Panc1 (cell line): ENCODE results near the gene ZNF608. TPM values are rescaled to one million over a fixed set of nuclear protein-coding genes. Genes with fewer than 3 reads are reported as not detected.

Experiments
- ATAC-seq: fragments of 200-7000 bp; cut with Tn5 transposase; 2 replicates; pipeline ENCODE4 v1.9.1; 2020; ENCODE audit warnings: mild to moderate bottlenecking, moderate library complexity
- BruUV-seq: library from RNA; stranded (reverse); fragments of 400-500 nt; replicated peaks from 2 replicates; lab custom pipeline; 2021; lab: Mats Ljungman, UMichigan
- CTCF ChIA-PET: fragments of 300-600 bp; sonication (Branson Sonifier 250); formaldehyde crosslinking; loops from one replicate; lab custom pipeline; 2022; ENCODE audit warnings: antibody characterized with exemption; lab: Charles Lee
- POLR2A ChIA-PET: fragments of 300-600 bp; sonication (Branson Sonifier 250); formaldehyde crosslinking; loops from one replicate; lab custom pipeline; 2022; ENCODE audit warnings: antibody characterized with exemption; lab: Charles Lee
- DNase-seq: peaks from one replicate; pipeline ENCODE4 v3.0.0-alpha.2; 2010; ENCODE audit warnings: low read depth, low spot score
- H3K27ac ChIP-seq: 2 replicates; pipeline ENCODE4 v1.5.1; 2011; ENCODE audit warnings: mild to moderate bottlenecking, low read length, inconsistent platforms
- H3K27me3 ChIP-seq: fragments of 200-500 bp; sonication (Bioruptor generic); 2 replicates; pipeline ENCODE4 v1.6.0; 2014; ENCODE audit warnings: low read length, inconsistent platforms; ENCODE audit not compliant: control insufficient read depth, insufficient read depth
- H3K36me3 ChIP-seq: fragments of 200-500 bp; sonication (Bioruptor generic); 2 replicates; pipeline ENCODE4 v1.5.1; 2014; ENCODE audit warnings: inconsistent platforms, mild to moderate bottlenecking, low read length, moderate library complexity; ENCODE audit not compliant: control insufficient read depth, insufficient read depth
- H3K4me1 ChIP-seq: 2 replicates; pipeline ENCODE4 v1.5.1; 2011; ENCODE audit warnings: inconsistent platforms, mild to moderate bottlenecking, low read length, moderate library complexity; ENCODE audit not compliant: control insufficient read depth, insufficient read depth
- H3K4me3 ChIP-seq, 2 experiments: 2 replicates each; pipeline ENCODE4 v1.5.1; 2011 to 2012; ENCODE audit warnings: low read depth in 2 of 2, low read length in 2 of 2, mild to moderate bottlenecking in 2 of 2, inconsistent platforms in 1 of 2, moderate library complexity in 1 of 2
- H3K9me3 ChIP-seq: fragments of 200-500 bp; sonication (Bioruptor generic); 2 replicates; pipeline ENCODE4 v1.5.1; 2014; ENCODE audit warnings: low read depth, mild to moderate bottlenecking, inconsistent platforms, low read length, moderate library complexity; ENCODE audit not compliant: control insufficient read depth, insufficient read depth
- CTCF ChIP-seq: fragments of 450-650 bp; IDR thresholded peaks from 2 replicates; pipeline ENCODE4 v1.5.1; 2017; ENCODE audit warnings: mild to moderate bottlenecking
- POLR2AphosphoS5 ChIP-seq: IDR thresholded peaks from 2 replicates; pipeline ENCODE4 v1.6.1; 2012; ENCODE audit warnings: mild to moderate bottlenecking, low read depth, low read length, moderate library complexity
- REST ChIP-seq, 2 experiments: IDR thresholded peaks; 2 replicates each; pipeline ENCODE4 v1.6.1; 2011 to 2012; ENCODE audit warnings: low read depth in 2 of 2, control low read depth in 1 of 2, low read length in 1 of 2, mild to moderate bottlenecking in 1 of 2, moderate library complexity in 1 of 2; ENCODE audit not compliant: insufficient read depth in 1 of 2
- SIN3A ChIP-seq: IDR thresholded peaks from 2 replicates; pipeline ENCODE4 v1.6.1; 2012; ENCODE audit warnings: low read depth, mild to moderate bottlenecking, low read length, moderate library complexity, borderline replicate concordance; ENCODE audit not compliant: insufficient read depth
- TCF7L2 ChIP-seq: IDR thresholded peaks from 2 replicates; pipeline ENCODE4 v1.6.1; 2011; ENCODE audit warnings: mild to moderate bottlenecking, low read depth, low read length, inconsistent platforms
- in situ Hi-C: cut with HindIII; loops from 2 replicates; pipeline ENCODE4 v1.10.0; 2016; ENCODE audit warnings: low sequenced_read_pairs, low pct_unique_long_range_greater_than_20kb
- intact Hi-C: fragments of 100-400 bp; cut with micrococcal nuclease; formaldehyde crosslinking; loops from one replicate; pipeline ENCODE4 v1.10.0; 2022; ENCODE audit not compliant: unreplicated experiment
- total RNA-seq: library from RNA; stranded (reverse); gene quantifications from one replicate; pipeline ENCODE4 v1.2.1, GENCODE V29; 2021; ENCODE audit not compliant: unreplicated experiment

The ZNF608 gene
- total RNA-seq, 1 experiment from 2014 or later: 37.5 TPM

- DNase-seq (no peak), ATAC-seq (peak; percentile 52; the same call in 1 of the 2 replicates)
- no peaks in the 10 kb centered on the region for H3K27me3 ChIP-seq
- H3K4me1 ChIP-seq: peaks cover 46% of the 10 kb centered on the region
- CTCF ChIA-PET: interaction anchor here (0.6 kb wide), 1 partner anchor 19 kb away, joined by 4 read pairs; no protein-coding TSS in a partner anchor
- POLR2A ChIA-PET: no interaction called here
- peak overlapping the region; percentile 84 for H3K27ac ChIP-seq
- BruUV-seq: no TSS peak
- H3K36me3 ChIP-seq: no peaks in the 10 kb centered on the region
- TF ChIP-seq TCF7L2: no peak
- TF ChIP-seq POLR2AphosphoS5: no peak
- no peak for TF ChIP-seq SIN3A
- TF ChIP-seq REST (IDR thresholded peaks at IDR 0.05; ENCODE audit: insufficient read depth in 1 of 2, low read depth in 2 of 2, low read length in 1 of 2): no peak
- TF ChIP-seq CTCF: no peak
- intact Hi-C loops: no loop called here
- in situ Hi-C loops: no loop called here
- no peaks in the 10 kb centered on the region for H3K9me3 ChIP-seq
- H3K4me3 ChIP-seq: peak overlapping the region; percentile 16 to 36
Observed at GRCh38 chr5:124754206-124754927, 7.9 kb upstream of the ZNF608 start.

- no peaks in the 10 kb centered on the region for H3K36me3 ChIP-seq
- intact Hi-C loops: no loop called here
- in situ Hi-C loops: no loop called here
- peaks cover 48% of the 10 kb centered on the region for H3K4me1 ChIP-seq
- ChIA-PET CTCF (no interaction called here), POLR2A (no interaction called here)
- H3K9me3 ChIP-seq: no peaks in the 10 kb centered on the region
- BruUV-seq: no TSS peak
- no peaks in the 10 kb centered on the region for H3K27me3 ChIP-seq
- H3K27ac ChIP-seq: peak overlapping the region; percentile 84
- ATAC-seq (no peak), DNase-seq (no peak)
- no peak overlapping the region for H3K4me3 ChIP-seq
- TF ChIP-seq REST (IDR thresholded peaks at IDR 0.05; ENCODE audit: insufficient read depth in 1 of 2, low read depth in 2 of 2, low read length in 1 of 2) (no peak), POLR2AphosphoS5 (no peak), TCF7L2 (no peak), CTCF (no peak), SIN3A (no peak)
Observed at GRCh38 chr5:124752854-124753720, 6.6 kb upstream of the ZNF608 start.
